ENCODE measurements around the gene ETV5. TPM values are rescaled to one million over a fixed set of nuclear protein-coding genes. Genes with fewer than 3 reads are reported as not detected.
"Not testable (repeated sequence)": the region's sequence is repeated elsewhere in the genome, so short reads cannot be mapped to it uniquely, and the experiment has no call there.

The ETV5 gene
- total and polyA plus RNA-seq, 2 donors (not counting 1 experiment from before 2014, with no cell fraction given) = 0.12 to 0.74 TPM

GRCh38 chr3:186022931-186023330 is 86.0 kb downstream of the ETV5 start:
- H3K27ac ChIP-seq (ENCODE audit: low read length in 2 of 2) = no peak overlapping the region
- H3K36me3 ChIP-seq (replicated peaks in 1 of 2; ENCODE audit: control extremely low read depth in 1 of 2, control insufficient read depth in 1 of 2, extremely low read depth in 1 of 2, insufficient read depth in 2 of 2, low read length in 1 of 2) = no peaks in the 10 kb centered on the region
- peaks cover 0 to 3% (median 0%) of the 10 kb centered on the region in 4 experiments for H3K27me3 ChIP-seq (replicated peaks in 1 of 4; ENCODE audit: control extremely low read depth in 1 of 4, control insufficient read depth in 3 of 4, insufficient read depth in 4 of 4, low read length in 3 of 4)
- H3K9me3 ChIP-seq (ENCODE audit: control extremely low read depth in 1 of 3, control insufficient read depth in 2 of 3, insufficient read depth in 1 of 3, low read length in 2 of 3) = no peaks in the 10 kb centered on the region
- TF ChIP-seq EZH2 (IDR thresholded peaks at IDR 0.05; ENCODE audit: borderline replicate concordance, insufficient read depth, low read depth, low read length, poor library complexity, severe bottlenecking) (no peak), CTCF (IDR thresholded peaks at IDR 0.05) (no peak)
- H4K20me1 ChIP-seq (ENCODE audit: control insufficient read depth, insufficient read depth, low read length, poor library complexity, severe bottlenecking) = no peaks in the 10 kb centered on the region
- ChIA-PET CTCF (no interaction called here), POLR2A (no interaction called here)
- H2AFZ ChIP-seq (ENCODE audit: insufficient read depth, low read depth, low read length, poor library complexity, severe bottlenecking) = no peak overlapping the region
- no peak overlapping the region for H3K4me2 ChIP-seq (replicated peaks; ENCODE audit: low read depth, low read length, poor library complexity, severe bottlenecking)
- no peaks in the 10 kb centered on the region for H3K4me1 Mint-ChIP-seq
- H3K79me2 ChIP-seq (ENCODE audit: control insufficient read depth, insufficient read depth, low read length) = no peaks in the 10 kb centered on the region
- intact Hi-C loops (cut with micrococcal nuclease) = no loop called here
- no peak for DNase-seq
- no peak overlapping the region for H3K4me3 Mint-ChIP-seq
- no peaks in the 10 kb centered on the region for H3K9me3 Mint-ChIP-seq (ENCODE audit: insufficient read depth)
- H3K27ac Mint-ChIP-seq = no peak overlapping the region
- H3K4me3 ChIP-seq (ENCODE audit: control extremely low read depth in 1 of 5, extremely low read depth in 1 of 5, insufficient read depth in 1 of 5, low read depth in 2 of 5, low read length in 4 of 5) = no peak overlapping the region
- H3K4me1 ChIP-seq (ENCODE audit: control insufficient read depth in 2 of 2, insufficient read depth in 2 of 2, low read length in 2 of 2) = no peaks in the 10 kb centered on the region
- H3K9ac ChIP-seq (ENCODE audit: low read length) = no peak overlapping the region
- peaks cover 11% of the 10 kb centered on the region for H3K27me3 Mint-ChIP-seq
- ATAC-seq (ENCODE audit: low read depth) = no peak
- no CpG with 5 or more reads among the region's 3 CpGs for WGBS (ENCODE audit: insufficient coverage)

- 89% methylated on average over 7 of the region's 8 CpGs for WGBS (ENCODE audit: insufficient coverage)
- peaks cover 0 to 5% (median under 1%) of the 10 kb centered on the region in 4 experiments for H3K27me3 ChIP-seq (replicated peaks in 1 of 4; ENCODE audit: control extremely low read depth in 1 of 4, control insufficient read depth in 3 of 4, insufficient read depth in 4 of 4, low read length in 3 of 4)
- intact Hi-C loops (cut with micrococcal nuclease) = no loop called here
- no peak overlapping the region for H3K4me2 ChIP-seq (replicated peaks; ENCODE audit: low read depth, low read length, poor library complexity, severe bottlenecking)
- no peak overlapping the region for H3K27ac ChIP-seq (ENCODE audit: low read length in 2 of 2)
- no peaks in the 10 kb centered on the region for H4K20me1 ChIP-seq (ENCODE audit: control insufficient read depth, insufficient read depth, low read length, poor library complexity, severe bottlenecking)
- no peak overlapping the region for H3K9ac ChIP-seq (ENCODE audit: low read length)
- peaks cover 0 to 2% (median 0%) of the 10 kb centered on the region in 3 donors for H3K9me3 ChIP-seq (ENCODE audit: control extremely low read depth in 1 of 3, control insufficient read depth in 2 of 3, insufficient read depth in 1 of 3, low read length in 2 of 3)
- ChIA-PET CTCF (no interaction called here), POLR2A (no interaction called here)
- DNase-seq (no peak), ATAC-seq (ENCODE audit: low read depth) (no peak)
- no peaks in the 10 kb centered on the region for H3K79me2 ChIP-seq (ENCODE audit: control insufficient read depth, insufficient read depth, low read length)
- H3K4me1 Mint-ChIP-seq = no peaks in the 10 kb centered on the region
- no peak overlapping the region for H2AFZ ChIP-seq (ENCODE audit: insufficient read depth, low read depth, low read length, poor library complexity, severe bottlenecking)
- H3K36me3 ChIP-seq (replicated peaks in 1 of 2; ENCODE audit: control extremely low read depth in 1 of 2, control insufficient read depth in 1 of 2, extremely low read depth in 1 of 2, insufficient read depth in 2 of 2, low read length in 1 of 2) = no peaks in the 10 kb centered on the region
- peaks cover 11% of the 10 kb centered on the region for H3K27me3 Mint-ChIP-seq
- H3K4me1 ChIP-seq (ENCODE audit: control insufficient read depth in 2 of 2, insufficient read depth in 2 of 2, low read length in 2 of 2) = no peaks in the 10 kb centered on the region
- H3K4me3 ChIP-seq (ENCODE audit: control extremely low read depth in 1 of 5, extremely low read depth in 1 of 5, insufficient read depth in 1 of 5, low read depth in 2 of 5, low read length in 4 of 5) = no peak overlapping the region
- H3K27ac Mint-ChIP-seq = no peak overlapping the region
- no peak overlapping the region for H3K4me3 Mint-ChIP-seq
- TF ChIP-seq EZH2 (IDR thresholded peaks at IDR 0.05; ENCODE audit: borderline replicate concordance, insufficient read depth, low read depth, low read length, poor library complexity, severe bottlenecking) (no peak), CTCF (IDR thresholded peaks at IDR 0.05) (no peak)
- no peaks in the 10 kb centered on the region for H3K9me3 Mint-ChIP-seq (ENCODE audit: insufficient read depth)
Observed at GRCh38 chr3:186021673-186022362, 87.1 kb downstream of the ETV5 start.

GRCh38 chr3:186021250-186021649 is 87.6 kb downstream of the ETV5 start:
- ATAC-seq (ENCODE audit: low read depth); H3K4me3 ChIP-seq (ENCODE audit: control extremely low read depth in 1 of 5, extremely low read depth in 1 of 5, insufficient read depth in 1 of 5, low read depth in 2 of 5, low read length in 4 of 5); H3K36me3 ChIP-seq (replicated peaks in 1 of 2; ENCODE audit: control extremely low read depth in 1 of 2, control insufficient read depth in 1 of 2, extremely low read depth in 1 of 2, insufficient read depth in 2 of 2, low read length in 1 of 2); H3K4me1 Mint-ChIP-seq; H4K20me1 ChIP-seq (ENCODE audit: control insufficient read depth, insufficient read depth, low read length, poor library complexity, severe bottlenecking); H3K79me2 ChIP-seq (ENCODE audit: control insufficient read depth, insufficient read depth, low read length); POLR2A ChIA-PET; H3K4me3 Mint-ChIP-seq; H3K27me3 ChIP-seq (replicated peaks in 1 of 4; ENCODE audit: control extremely low read depth in 1 of 4, control insufficient read depth in 3 of 4, insufficient read depth in 4 of 4, low read length in 3 of 4); H3K9me3 ChIP-seq (ENCODE audit: control extremely low read depth in 1 of 3, control insufficient read depth in 2 of 3, insufficient read depth in 1 of 3, low read length in 2 of 3); H2AFZ ChIP-seq (ENCODE audit: insufficient read depth, low read depth, low read length, poor library complexity, severe bottlenecking); H3K27ac ChIP-seq (ENCODE audit: low read length in 2 of 2); intact Hi-C loops (cut with micrococcal nuclease); H3K9me3 Mint-ChIP-seq (ENCODE audit: insufficient read depth); H3K4me2 ChIP-seq (replicated peaks; ENCODE audit: low read depth, low read length, poor library complexity, severe bottlenecking); H3K9ac ChIP-seq (ENCODE audit: low read length); H3K27ac Mint-ChIP-seq; DNase-seq; H3K4me1 ChIP-seq (ENCODE audit: control insufficient read depth in 2 of 2, insufficient read depth in 2 of 2, low read length in 2 of 2): not testable (repeated sequence)
- peaks cover 11% of the 10 kb centered on the region for H3K27me3 Mint-ChIP-seq
- CTCF ChIA-PET = interaction anchor here (0.8 kb wide), 1 partner anchor 61 kb away, joined by 3 read pairs; no protein-coding TSS in a partner anchor
- WGBS (ENCODE audit: insufficient coverage) = no CpG with 5 or more reads among the region's 6 CpGs
